HEK293T (cell line): ENCODE measurements around the gene INPP5A.

Source experiments
- FOXA1 ChIP-seq: fragments of 450-650 bp; IDR thresholded peaks from 2 replicates; pipeline ENCODE4 v1.6.1; 2016; ENCODE audit warnings: mild to moderate bottlenecking
- FOXM1 ChIP-seq: fragments of 450-650 bp; IDR thresholded peaks from 2 replicates; pipeline ENCODE4 v1.6.1; 2017; ENCODE audit warnings: mild to moderate bottlenecking, borderline replicate concordance
- L3MBTL2 ChIP-seq: fragments of 450-650 bp; conservative IDR thresholded peaks from 2 replicates; pipeline ENCODE4 v1.6.1; 2016; ENCODE audit warnings: mild to moderate bottlenecking
- TARDBP ChIP-seq: fragments of 450-650 bp; IDR thresholded peaks from 2 replicates; pipeline ENCODE4 v1.6.1; 2016
- TF ChIP-seq, protein P1 (sequence below): fragments of 450-650 bp; IDR thresholded peaks from 2 replicates; pipeline ENCODE4 v1.6.1; 2016

- TF ChIP-seq L3MBTL2: no peak
- TF ChIP-seq TARDBP: no peak
- TF ChIP-seq FOXM1: no peak
- TF ChIP-seq FOXA1: no peak
- TF ChIP-seq, protein P1, sequence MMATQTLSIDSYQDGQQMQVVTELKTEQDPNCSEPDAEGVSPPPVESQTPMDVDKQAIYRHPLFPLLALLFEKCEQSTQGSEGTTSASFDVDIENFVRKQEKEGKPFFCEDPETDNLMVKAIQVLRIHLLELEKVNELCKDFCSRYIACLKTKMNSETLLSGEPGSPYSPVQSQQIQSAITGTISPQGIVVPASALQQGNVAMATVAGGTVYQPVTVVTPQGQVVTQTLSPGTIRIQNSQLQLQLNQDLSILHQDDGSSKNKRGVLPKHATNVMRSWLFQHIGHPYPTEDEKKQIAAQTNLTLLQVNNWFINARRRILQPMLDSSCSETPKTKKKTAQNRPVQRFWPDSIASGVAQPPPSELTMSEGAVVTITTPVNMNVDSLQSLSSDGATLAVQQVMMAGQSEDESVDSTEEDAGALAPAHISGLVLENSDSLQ: no peak
These were observed 30.1 kb upstream of the INPP5A start for GRCh38 chr10:132507409-132507955.
